WTC11 (cell line): ENCODE data around the gene TMEM60. TPM values are rescaled to one million over a fixed set of nuclear protein-coding genes. Genes with fewer than 3 reads are reported as not detected.

ENCODE experiments used
- ATAC-seq: fragments of 200-7000 bp; cut with Tn5 transposase; 2 replicates; pipeline ENCODE4 v1.10.0; 2021; ENCODE audit warnings: mild to moderate bottlenecking, moderate library complexity
- CTCF ChIA-PET: fragments of 300-600 bp; sonication (Branson Sonifier 250); formaldehyde crosslinking; loops from one replicate; lab custom pipeline; 2021; ENCODE audit warnings: antibody characterized with exemption; lab: Charles Lee
- POLR2A ChIA-PET: fragments of 350-600 bp; sonication (Branson Sonifier 250); formaldehyde crosslinking; loops from one replicate; lab custom pipeline; 2021; ENCODE audit warnings: antibody characterized with exemption; lab: Charles Lee
- DNase-seq: peaks from one replicate; pipeline ENCODE4 v3.0.0; 2021; ENCODE audit warnings: low spot score
- H3K27ac Mint-ChIP-seq: 2 replicates; pipeline ENCODE4 v1.8.0; 2021; ENCODE audit warnings: mixed read lengths
- H3K27me3 Mint-ChIP-seq: 2 replicates; pipeline ENCODE4 v1.8.0; 2021; ENCODE audit warnings: low read depth, mild to moderate bottlenecking, moderate library complexity, mixed read lengths
- H3K36me3 Mint-ChIP-seq: 2 replicates; pipeline ENCODE4 v1.8.0; 2021; ENCODE audit warnings: mixed read lengths
- H3K4me1 Mint-ChIP-seq: 2 replicates; pipeline ENCODE4 v1.8.0; 2022; ENCODE audit warnings: mixed read lengths
- H3K4me3 Mint-ChIP-seq: 2 replicates; pipeline ENCODE4 v1.8.0; 2021; ENCODE audit warnings: mild to moderate bottlenecking, moderate library complexity, mixed read lengths
- H3K9me3 Mint-ChIP-seq: 2 replicates; pipeline ENCODE4 v1.8.0; 2021; ENCODE audit warnings: mixed read lengths
- AFF4 ChIP-seq: sonication (generic); formaldehyde crosslinking; IDR thresholded peaks from 2 replicates; pipeline ENCODE4 v1.8.1; 2023; ENCODE audit warnings: mild to moderate bottlenecking, missing genetic modification reagents, borderline replicate concordance
- ATF1 ChIP-seq: sonication (generic); formaldehyde crosslinking; IDR thresholded peaks from 2 replicates; pipeline ENCODE4 v1.8.1; 2023; ENCODE audit warnings: mild to moderate bottlenecking, moderate library complexity, missing genetic modification reagents
- E2F5 ChIP-seq: sonication (generic); formaldehyde crosslinking; IDR thresholded peaks from 2 replicates; pipeline ENCODE4 v1.8.1; 2022; ENCODE audit warnings: mild to moderate bottlenecking, moderate library complexity, missing genetic modification reagents
- FOXK1 ChIP-seq: sonication (generic); formaldehyde crosslinking; IDR thresholded peaks from 2 replicates; pipeline ENCODE4 v1.8.0; 2022; ENCODE audit warnings: mild to moderate bottlenecking, moderate library complexity, missing genetic modification reagents
- GTF2I ChIP-seq: fragments of 250-450 bp; sonication (Bioruptor Pico); conservative IDR thresholded peaks from 2 replicates; pipeline ENCODE4 v1.4.0; 2021; ENCODE audit warnings: mild to moderate bottlenecking
- JAZF1 ChIP-seq: fragments of 250-450 bp; sonication (Bioruptor Pico); IDR thresholded peaks from 2 replicates; pipeline ENCODE4 v1.9.0; 2021; ENCODE audit warnings: moderate library complexity, mild to moderate bottlenecking, inconsistent platforms
- MXD4 ChIP-seq: fragments of 250-450 bp; sonication (Bioruptor Pico); IDR thresholded peaks from 2 replicates; pipeline ENCODE4 v1.8.0; 2021; ENCODE audit warnings: mild to moderate bottlenecking, moderate library complexity, borderline replicate concordance
- NR2C2 ChIP-seq: sonication (generic); formaldehyde crosslinking; IDR thresholded peaks from 2 replicates; pipeline ENCODE4 v1.8.0; 2022; ENCODE audit warnings: mild to moderate bottlenecking, missing genetic modification reagents
- PRRX2 ChIP-seq: fragments of 250-450 bp; sonication (Bioruptor Pico); IDR thresholded peaks from 2 replicates; pipeline ENCODE4 v1.8.0; 2021; ENCODE audit warnings: mild to moderate bottlenecking
- SMAD4 ChIP-seq: sonication (generic); formaldehyde crosslinking; IDR thresholded peaks from 2 replicates; pipeline ENCODE4 v1.8.0; 2022; ENCODE audit warnings: mild to moderate bottlenecking, missing genetic modification reagents
- USF1 ChIP-seq: sonication (generic); formaldehyde crosslinking; IDR thresholded peaks from 2 replicates; pipeline ENCODE4 v1.8.0; 2022; ENCODE audit warnings: mild to moderate bottlenecking, missing genetic modification reagents
- ZBTB43 ChIP-seq: sonication (generic); formaldehyde crosslinking; IDR thresholded peaks from 2 replicates; pipeline ENCODE4 v1.8.1; 2023; ENCODE audit warnings: mild to moderate bottlenecking, missing genetic modification reagents
- ZNF219 ChIP-seq: sonication (generic); formaldehyde crosslinking; IDR thresholded peaks from 2 replicates; pipeline ENCODE4 v1.8.0; 2023; ENCODE audit warnings: missing genetic modification reagents, mild to moderate bottlenecking, borderline replicate concordance
- ZNF232 ChIP-seq: sonication (generic); formaldehyde crosslinking; IDR thresholded peaks from 2 replicates; pipeline ENCODE4 v1.8.0; 2022; ENCODE audit warnings: mild to moderate bottlenecking, missing genetic modification reagents
- total RNA-seq: library from RNA; stranded (reverse); gene quantifications from 3 replicates; pipeline ENCODE4 v1.2.3, GENCODE V29; 2021
- TF ChIP-seq, protein P1 (sequence below): fragments of 250-450 bp; sonication (Bioruptor Pico); IDR thresholded peaks from 2 replicates; pipeline ENCODE4 v1.9.0; 2021; ENCODE audit warnings: mild to moderate bottlenecking, borderline replicate concordance
- TF ChIP-seq, protein P2 (sequence below): fragments of 250-450 bp; sonication (Bioruptor Pico); IDR thresholded peaks from 2 replicates; pipeline ENCODE4 v1.9.0; 2021; ENCODE audit warnings: mild to moderate bottlenecking

The TMEM60 gene
- total RNA-seq, 1 experiment from 2014 or later, result 21.5 TPM

- no peak for TF ChIP-seq MXD4 (CRISPR knock-in tag)
- no peak for TF ChIP-seq USF1 (CRISPR knock-in tag)
- TF ChIP-seq FOXK1, result no peak
- TF ChIP-seq ZNF219 (CRISPR knock-in tag), result no peak
- TF ChIP-seq JAZF1 (CRISPR knock-in tag), result no peak
- TF ChIP-seq SMAD4 (CRISPR knock-in tag), result no peak
These were observed 33.7 kb upstream of the TMEM60 start (continued) for GRCh38 chr7:77831953-77832352.

GRCh38 chr7:77831481-77831880, 33.2 kb upstream of the TMEM60 start:
- CTCF ChIA-PET, result interaction anchor here (0.6 kb wide), 1 partner anchor 67 kb away, joined by 3 read pairs; no protein-coding TSS in a partner anchor
- ATAC-seq (no peak), DNase-seq (no peak)
- no peaks in the 10 kb centered on the region for H3K27me3 Mint-ChIP-seq
- POLR2A ChIA-PET, result no interaction called here
- H3K9me3 Mint-ChIP-seq, result peaks cover 6% of the 10 kb centered on the region
- no peak overlapping the region for H3K27ac Mint-ChIP-seq
- peaks cover 4% of the 10 kb centered on the region for H3K4me1 Mint-ChIP-seq
- TF ChIP-seq, protein P1, sequence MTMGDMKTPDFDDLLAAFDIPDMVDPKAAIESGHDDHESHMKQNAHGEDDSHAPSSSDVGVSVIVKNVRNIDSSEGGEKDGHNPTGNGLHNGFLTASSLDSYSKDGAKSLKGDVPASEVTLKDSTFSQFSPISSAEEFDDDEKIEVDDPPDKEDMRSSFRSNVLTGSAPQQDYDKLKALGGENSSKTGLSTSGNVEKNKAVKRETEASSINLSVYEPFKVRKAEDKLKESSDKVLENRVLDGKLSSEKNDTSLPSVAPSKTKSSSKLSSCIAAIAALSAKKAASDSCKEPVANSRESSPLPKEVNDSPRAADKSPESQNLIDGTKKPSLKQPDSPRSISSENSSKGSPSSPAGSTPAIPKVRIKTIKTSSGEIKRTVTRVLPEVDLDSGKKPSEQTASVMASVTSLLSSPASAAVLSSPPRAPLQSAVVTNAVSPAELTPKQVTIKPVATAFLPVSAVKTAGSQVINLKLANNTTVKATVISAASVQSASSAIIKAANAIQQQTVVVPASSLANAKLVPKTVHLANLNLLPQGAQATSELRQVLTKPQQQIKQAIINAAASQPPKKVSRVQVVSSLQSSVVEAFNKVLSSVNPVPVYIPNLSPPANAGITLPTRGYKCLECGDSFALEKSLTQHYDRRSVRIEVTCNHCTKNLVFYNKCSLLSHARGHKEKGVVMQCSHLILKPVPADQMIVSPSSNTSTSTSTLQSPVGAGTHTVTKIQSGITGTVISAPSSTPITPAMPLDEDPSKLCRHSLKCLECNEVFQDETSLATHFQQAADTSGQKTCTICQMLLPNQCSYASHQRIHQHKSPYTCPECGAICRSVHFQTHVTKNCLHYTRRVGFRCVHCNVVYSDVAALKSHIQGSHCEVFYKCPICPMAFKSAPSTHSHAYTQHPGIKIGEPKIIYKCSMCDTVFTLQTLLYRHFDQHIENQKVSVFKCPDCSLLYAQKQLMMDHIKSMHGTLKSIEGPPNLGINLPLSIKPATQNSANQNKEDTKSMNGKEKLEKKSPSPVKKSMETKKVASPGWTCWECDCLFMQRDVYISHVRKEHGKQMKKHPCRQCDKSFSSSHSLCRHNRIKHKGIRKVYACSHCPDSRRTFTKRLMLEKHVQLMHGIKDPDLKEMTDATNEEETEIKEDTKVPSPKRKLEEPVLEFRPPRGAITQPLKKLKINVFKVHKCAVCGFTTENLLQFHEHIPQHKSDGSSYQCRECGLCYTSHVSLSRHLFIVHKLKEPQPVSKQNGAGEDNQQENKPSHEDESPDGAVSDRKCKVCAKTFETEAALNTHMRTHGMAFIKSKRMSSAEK, result no peak
- TF ChIP-seq ZBTB43, result no peak
- TF ChIP-seq ZNF232 (CRISPR knock-in tag), result no peak
- no peak for TF ChIP-seq E2F5
- no peak for TF ChIP-seq NR2C2 (CRISPR knock-in tag)
- no peak for TF ChIP-seq AFF4 (CRISPR knock-in tag)
- TF ChIP-seq, protein P2, sequence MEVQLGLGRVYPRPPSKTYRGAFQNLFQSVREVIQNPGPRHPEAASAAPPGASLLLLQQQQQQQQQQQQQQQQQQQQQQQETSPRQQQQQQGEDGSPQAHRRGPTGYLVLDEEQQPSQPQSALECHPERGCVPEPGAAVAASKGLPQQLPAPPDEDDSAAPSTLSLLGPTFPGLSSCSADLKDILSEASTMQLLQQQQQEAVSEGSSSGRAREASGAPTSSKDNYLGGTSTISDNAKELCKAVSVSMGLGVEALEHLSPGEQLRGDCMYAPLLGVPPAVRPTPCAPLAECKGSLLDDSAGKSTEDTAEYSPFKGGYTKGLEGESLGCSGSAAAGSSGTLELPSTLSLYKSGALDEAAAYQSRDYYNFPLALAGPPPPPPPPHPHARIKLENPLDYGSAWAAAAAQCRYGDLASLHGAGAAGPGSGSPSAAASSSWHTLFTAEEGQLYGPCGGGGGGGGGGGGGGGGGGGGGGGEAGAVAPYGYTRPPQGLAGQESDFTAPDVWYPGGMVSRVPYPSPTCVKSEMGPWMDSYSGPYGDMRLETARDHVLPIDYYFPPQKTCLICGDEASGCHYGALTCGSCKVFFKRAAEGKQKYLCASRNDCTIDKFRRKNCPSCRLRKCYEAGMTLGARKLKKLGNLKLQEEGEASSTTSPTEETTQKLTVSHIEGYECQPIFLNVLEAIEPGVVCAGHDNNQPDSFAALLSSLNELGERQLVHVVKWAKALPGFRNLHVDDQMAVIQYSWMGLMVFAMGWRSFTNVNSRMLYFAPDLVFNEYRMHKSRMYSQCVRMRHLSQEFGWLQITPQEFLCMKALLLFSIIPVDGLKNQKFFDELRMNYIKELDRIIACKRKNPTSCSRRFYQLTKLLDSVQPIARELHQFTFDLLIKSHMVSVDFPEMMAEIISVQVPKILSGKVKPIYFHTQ (CRISPR knock-in tag), result no peak
- no peak for TF ChIP-seq ATF1 (CRISPR knock-in tag)
- TF ChIP-seq PRRX2, result no peak
- no peak for TF ChIP-seq GTF2I (CRISPR knock-in tag)
- TF ChIP-seq, all 79 proteins: peak for 0
- H3K36me3 Mint-ChIP-seq, result no peaks in the 10 kb centered on the region
- no peak overlapping the region for H3K4me3 Mint-ChIP-seq
